HG03521 (cell line): ENCODE results near the gene KIAA1217.

Source experiments
- ATAC-seq: cut with Tn5 transposase; IDR thresholded peaks from one replicate; pipeline ENCODE4 v1.9.1; 2021; ENCODE audit warnings: mild to moderate bottlenecking, moderate library complexity; ENCODE audit not compliant: unreplicated experiment

KIAA1217 gene

DNA sequence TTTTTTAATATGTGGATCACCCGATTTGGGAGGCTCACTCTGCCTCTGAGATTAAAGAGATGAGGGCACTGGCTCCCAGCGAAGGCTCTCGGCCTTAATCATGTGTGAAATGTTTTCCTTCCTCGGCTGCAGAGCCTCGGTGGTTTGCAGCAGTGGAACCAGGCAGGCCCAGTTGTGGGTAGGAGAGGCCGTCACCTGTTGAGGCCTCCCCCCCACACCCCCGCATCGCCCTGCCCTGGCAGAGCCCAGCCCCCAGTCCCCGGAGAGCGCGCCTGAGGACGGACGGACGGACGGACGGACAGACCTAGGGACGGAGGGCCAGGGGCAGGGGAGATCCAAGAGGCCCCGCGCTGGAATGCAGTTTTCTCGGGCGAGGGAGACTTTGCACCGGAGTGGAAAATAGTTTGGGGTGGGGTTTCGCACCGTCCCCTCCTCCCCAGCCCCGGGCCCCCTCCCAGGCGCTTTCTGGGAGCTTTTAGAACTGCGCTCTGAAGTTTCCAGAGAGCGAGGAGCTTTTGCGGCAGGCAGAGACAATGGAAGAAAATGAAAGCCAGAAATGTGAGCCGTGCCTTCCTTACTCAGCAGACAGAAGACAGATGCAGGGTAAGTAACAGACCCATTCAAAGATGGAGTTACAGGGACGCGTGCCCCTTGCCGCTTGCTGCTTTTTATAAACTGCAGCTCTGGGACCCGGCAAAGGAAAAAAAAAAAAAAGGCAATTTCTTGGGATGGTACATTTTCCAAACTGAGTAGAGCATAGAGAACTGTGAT, at the start of gene KIAA1217:
KIAA1217 (plus strand) TSS at position 478 of the 771 bp plus-strand sequence; CDS start at position 534, 56 bp downstream.
- peak; percentile 31 for ATAC-seq

GRCh38 chr10:24162206-24162985, 46.5 kb upstream of the KIAA1217 start:
- no peak for ATAC-seq

DNA sequence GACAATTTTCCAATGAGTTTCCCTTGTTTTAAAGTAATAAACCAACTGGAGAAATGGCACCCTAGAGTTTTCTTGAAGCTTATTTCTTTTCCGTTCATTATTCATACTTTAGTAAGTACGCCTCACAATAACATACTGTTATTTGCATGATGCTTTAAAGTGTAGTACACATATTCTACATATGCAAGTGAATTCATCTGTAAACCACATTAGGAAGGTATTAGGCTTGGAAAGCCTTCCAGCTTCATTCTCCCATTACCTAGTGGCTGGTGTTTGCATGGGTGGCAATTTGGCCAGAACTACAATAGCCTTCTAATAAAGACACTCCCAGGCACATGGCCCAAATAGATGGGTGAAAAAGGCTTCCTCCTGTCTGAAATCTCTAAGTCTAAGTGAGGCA, 45.5 kb upstream of the KIAA1217 start:
- ATAC-seq, result no peak

- ATAC-seq, result no peak
Observed at GRCh38 chr10:24168258-24169170, 40.4 kb upstream of the KIAA1217 start.

DNA sequence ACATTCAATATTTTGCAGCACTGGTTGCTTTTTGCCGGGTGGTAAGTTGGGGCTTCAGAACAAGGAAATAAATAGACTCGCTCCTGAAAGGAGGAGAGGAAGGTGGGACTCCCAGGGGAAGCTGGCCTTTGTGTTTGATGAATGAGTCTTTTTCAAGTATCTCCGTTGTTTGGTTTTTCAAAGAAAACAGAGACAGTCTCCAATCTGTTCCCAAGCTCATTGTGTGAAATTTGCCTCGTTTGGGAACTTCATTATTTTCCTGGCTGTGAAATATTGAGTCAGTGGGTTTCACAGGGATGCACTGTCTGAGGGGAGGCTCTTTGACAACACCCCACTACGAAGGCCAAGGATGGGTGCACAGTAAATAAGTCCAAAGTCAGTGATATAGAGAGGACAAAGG, 38.7 kb upstream of the KIAA1217 start:
- no peak for ATAC-seq

GRCh38 chr10:24172909-24173308, 36.0 kb upstream of the KIAA1217 start:
- ATAC-seq, result no peak

- ATAC-seq, result no peak
Observed at GRCh38 chr10:24174014-24174413, 34.9 kb upstream of the KIAA1217 start.

- no peak for ATAC-seq
Observed at GRCh38 chr10:24176658-24177057, 32.3 kb upstream of the KIAA1217 start.

GRCh38 chr10:24177636-24178035, 31.3 kb upstream of the KIAA1217 start:
- no peak for ATAC-seq

DNA sequence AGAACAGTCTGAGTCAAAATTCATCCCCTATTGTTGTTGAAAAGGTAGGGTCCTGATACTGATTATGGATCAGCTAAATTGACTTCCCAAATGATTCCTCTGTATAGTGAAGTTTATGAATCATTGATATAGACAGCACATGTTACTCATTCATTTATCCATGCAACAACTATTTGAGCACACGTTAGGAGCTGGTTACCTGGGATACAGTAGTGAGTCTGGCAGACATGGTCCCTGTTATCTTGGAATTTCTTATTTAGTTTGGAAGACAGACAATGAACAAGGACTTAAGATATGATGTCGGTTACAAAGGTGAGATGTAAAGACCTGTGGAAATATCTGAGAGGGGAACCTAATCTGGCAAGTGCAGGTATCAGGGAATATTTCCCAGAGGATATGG, 28.0 kb upstream of the KIAA1217 start:
- ATAC-seq, result no peak

DNA sequence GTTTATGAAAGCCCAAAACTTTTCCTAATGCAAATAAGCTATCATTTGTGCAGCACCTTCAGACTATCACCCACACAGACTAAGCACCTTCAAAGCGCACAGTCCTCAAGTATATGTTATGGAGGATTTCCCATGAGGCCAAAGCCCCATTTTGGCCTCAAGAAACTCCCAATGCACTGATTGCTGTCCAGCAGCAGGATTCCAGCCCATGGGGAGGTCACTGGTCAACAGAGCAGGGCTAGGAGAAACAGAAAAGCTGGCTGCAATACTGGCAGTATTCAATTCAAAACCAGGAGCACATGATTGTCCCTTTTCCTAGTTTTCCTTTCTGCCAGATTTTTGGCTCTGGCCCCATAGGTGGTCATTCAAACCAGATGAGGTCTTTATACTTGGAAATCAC, 24.5 kb upstream of the KIAA1217 start:
- no peak for ATAC-seq

GRCh38 chr10:24193330-24193729, 15.6 kb upstream of the KIAA1217 start:
- no peak for ATAC-seq

DNA sequence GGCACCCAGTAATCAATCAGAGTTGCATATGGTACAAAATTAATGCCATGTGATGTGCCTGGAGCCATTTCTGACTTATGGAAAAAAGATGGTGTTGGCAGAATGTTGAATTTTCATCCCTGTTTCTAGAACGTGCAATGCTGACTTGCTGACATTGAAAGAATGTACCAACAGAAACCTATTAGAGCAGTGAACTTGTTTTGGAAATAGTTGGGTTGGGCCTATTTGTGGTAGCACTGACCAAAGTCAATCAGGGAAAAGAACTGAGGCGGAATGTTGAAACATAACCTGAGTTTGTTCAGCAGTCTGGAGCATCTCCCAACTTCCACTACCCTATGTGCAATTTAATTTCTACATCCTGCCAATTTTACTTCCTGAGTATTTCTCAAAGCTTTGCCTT, 11.7 kb upstream of the KIAA1217 start:
- ATAC-seq, result no peak

DNA sequence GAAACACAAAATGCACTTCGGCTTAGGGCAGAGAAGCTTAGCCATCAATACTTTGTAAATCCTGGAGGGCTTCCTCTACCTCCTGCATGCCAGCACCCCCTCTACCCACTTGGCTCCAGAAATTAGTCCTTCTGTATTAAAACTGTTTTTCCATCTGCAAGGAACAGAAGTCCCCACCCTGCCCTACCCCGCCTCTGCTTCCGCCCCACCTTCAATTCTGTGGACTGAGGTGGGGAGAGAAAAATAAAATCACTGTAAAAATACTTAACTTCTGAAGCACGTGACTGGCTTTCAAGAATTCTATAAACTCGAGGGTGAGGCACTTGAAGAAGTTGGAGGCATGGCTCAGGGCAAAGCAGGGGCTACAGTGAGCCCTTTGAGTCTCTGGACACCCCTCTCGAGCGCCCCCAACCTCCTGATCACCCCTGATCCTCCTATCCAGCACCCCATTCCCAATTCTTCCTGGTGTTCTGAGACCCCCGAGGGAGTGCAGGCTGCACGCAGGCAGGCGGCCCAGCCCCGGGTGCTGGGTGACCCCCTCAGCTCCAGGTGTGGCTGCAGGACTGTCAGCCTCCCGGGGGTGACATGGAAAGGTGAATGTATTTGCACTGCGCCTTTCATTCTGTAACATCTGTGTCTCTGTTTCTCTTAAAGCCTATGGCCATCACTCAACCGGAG, 7.3 kb upstream of the KIAA1217 start:
- ATAC-seq, result no peak

DNA sequence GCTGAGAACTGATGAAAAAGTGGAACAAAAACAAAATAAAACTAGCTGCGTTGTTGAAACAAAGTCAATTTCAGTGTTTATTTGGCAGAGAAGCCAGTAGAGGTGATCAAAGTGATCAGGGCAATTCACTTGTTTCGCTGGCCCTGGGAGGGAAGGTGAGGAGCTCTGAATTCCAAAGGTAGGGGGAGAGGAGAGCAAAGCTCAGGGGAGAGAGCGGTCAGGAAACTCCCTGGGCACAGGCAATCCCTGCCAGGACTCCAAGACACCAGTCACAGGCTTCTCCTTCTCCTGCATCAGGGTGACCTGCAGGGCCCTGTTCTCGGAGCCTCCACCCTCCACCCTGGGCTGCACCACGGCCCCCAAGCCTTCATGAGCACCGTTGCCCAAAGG, 6.8 kb upstream of the KIAA1217 start:
- no peak for ATAC-seq

DNA sequence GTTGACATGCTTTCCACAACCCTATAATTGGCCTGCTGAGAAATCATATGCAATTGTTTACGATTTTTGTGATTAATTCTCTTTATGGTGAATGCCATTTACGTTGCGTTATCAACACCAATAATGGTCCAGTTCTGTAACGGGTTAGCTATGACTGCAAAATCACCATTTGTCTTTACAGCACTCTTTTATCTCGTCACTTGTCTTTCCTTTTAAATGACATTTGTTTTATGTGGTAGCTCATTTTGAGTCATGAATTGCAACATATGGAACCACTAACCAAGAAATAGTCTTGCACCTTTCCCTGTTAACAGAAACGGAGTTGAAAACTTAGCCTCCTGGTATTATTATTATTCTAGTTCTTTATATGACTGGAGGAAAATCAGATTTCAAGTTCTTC, 3.1 kb upstream of the KIAA1217 start:
- ATAC-seq, result no peak

GRCh38 chr10:24206334-24206733, 2.6 kb upstream of the KIAA1217 start:
- ATAC-seq, result no peak

GRCh38 chr10:24206926-24207325, 2.0 kb upstream of the KIAA1217 start:
- ATAC-seq, result no peak

DNA sequence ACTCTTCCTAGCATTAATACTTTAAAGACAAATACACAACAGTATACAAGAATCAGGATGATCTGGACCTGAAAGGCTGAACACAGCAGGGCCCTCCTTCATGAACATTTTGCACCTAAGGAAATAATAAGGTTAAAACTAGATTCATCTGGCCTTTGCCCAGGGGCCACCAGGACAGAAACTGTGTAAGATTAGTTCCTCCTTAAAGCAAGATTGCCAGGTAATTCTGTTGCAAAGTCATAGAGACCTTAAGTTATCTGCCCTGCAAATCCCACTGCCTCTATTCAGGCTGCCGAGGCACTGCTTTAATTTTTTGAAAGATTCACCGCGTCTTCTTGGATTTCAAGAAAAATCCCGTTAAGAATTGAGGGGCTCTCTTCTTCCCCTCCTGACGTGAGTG, 1.6 kb upstream of the KIAA1217 start:
- ATAC-seq, result no peak

GRCh38 chr10:24207781-24208611, 942 bp upstream of the KIAA1217 start:
- ATAC-seq, result no peak
